KBM-7 (cell line): ENCODE results near the gene GPER1.
"Not testable (repeated sequence)": the region's sequence is repeated elsewhere in the genome, so short reads cannot be mapped to it uniquely, and the experiment has no call there.

Experiments used
- DNase-seq: peaks from one replicate; pipeline ENCODE4 v3.0.0-alpha.2; 2015
- in situ Hi-C: fragments of 300-500 bp; cut with MboI; formaldehyde crosslinking; loops from 2 replicates; pipeline ENCODE4 v1.14.3; 2020; ENCODE audit warnings: low sequenced_read_pairs, low pct_unique_long_range_greater_than_20kb, mixed read lengths

Gene GPER1

GRCh38 chr7:1111156-1111555, 23.2 kb downstream of the GPER1 start:
- in situ Hi-C loops, result no loop called here
- no peak for DNase-seq

DNA sequence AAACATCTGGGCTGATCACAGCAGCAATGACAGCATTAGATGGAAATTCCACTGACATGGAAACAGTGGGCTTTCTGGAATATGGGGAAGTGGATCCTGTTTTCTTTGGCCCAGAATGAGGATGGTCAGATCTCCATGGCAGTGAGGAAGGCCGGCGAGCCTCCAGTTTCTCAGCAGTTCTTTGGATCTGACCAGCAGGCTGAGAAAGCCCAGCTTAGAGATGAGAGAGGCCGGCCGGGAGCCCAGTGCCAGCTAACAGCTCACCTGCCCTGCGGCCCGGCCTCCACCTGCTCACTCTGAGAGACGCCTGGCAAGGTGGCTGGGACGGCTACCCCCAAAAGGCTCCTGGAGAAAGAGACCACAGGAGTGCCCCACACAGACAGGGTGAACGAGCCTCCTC, 24.2 kb downstream of the GPER1 start:
- DNase-seq, result no peak
- in situ Hi-C loops, result no loop called here

GRCh38 chr7:1112625-1113547, 25.0 kb downstream of the GPER1 start:
- in situ Hi-C loops, result no loop called here
- no peak for DNase-seq

GRCh38 chr7:1113548-1113885, 25.6 kb downstream of the GPER1 start:
- DNase-seq, result no peak
- in situ Hi-C loops, result no loop called here

DNA sequence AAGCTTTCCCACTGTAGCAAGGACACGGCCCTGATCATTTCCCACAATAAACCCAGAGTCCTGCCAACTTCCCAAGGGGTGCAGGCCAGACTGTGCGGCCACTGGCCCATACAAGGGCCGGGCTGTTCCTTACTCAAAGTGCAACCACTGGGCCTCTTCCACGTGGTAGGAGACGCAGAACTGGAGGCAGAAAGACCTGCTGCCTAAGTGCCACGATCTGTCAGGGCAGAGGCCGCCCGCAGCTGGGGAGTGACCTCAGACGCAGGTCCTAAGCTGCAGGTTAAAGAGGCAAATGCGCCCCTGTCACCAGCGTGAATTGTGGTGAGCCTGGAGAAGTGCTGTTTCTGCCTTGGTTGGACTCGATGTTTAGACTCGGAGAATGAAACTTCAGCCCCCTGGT, 26.2 kb downstream of the GPER1 start:
- no peak for DNase-seq
- in situ Hi-C loops, result no loop called here

DNA sequence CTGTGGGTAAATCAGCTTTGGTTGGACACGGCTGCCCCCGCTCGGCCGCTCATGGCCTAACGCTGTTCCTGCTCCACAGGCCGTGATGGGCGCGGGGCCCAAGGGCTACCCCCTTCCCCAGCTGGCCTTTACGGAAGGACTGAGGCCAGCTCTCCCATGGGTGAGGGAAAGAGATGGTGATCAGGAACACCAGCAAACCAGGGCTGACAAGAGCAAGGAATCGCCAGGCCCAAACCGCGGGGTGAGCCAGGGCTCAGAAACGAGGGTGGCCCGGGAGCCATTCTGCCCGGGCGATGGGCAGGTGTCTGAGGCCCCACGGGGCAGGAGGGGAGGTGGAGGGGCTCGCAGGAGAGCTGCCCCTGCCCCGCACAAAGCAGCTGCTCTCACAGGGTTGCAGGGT, 26.6 kb downstream of the GPER1 start:
- DNase-seq, result no peak

GRCh38 chr7:1115171-1116045, 27.5 kb downstream of the GPER1 start:
- in situ Hi-C loops, result not testable (repeated sequence)

More for the DNA sequence above, 26.6 kb downstream of the GPER1 start:
- in situ Hi-C loops, result no loop called here

DNA sequence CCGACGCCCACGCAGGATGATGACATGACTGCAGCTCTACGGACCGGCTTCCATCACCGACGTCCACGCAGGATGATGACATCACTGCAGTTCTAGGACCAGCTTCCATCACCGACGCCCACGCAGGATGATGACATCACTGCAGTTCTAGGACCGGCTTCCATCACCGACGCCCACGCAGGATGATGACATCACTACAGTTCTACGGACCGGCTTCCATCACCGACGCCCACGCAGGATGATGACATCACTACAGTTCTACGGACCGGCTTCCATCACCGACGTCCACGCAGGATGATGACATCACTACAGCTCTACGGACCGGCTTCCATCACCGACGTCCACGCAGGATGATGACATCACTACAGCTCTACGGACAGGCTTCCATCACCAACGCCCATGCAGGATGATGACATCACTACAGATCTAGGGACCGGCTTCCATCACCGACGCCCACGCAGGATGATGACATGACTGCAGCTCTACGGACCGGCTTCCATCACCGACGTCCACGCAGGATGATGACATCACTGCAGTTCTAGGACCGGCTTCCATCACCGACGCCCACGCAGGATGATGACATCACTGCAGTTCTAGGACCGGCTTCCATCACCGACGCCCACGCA, 28.6 kb downstream of the GPER1 start:
- in situ Hi-C loops, DNase-seq: not testable (repeated sequence)

More at GRCh38 chr7:1115171-1116045, 27.5 kb downstream of the GPER1 start:
- DNase-seq, result not testable (repeated sequence)

- DNase-seq, result no peak
- in situ Hi-C loops, result no loop called here
Measured at GRCh38 chr7:1117321-1117928, 29.5 kb downstream of the GPER1 start.

- DNase-seq, result no peak
- in situ Hi-C loops, result no loop called here
Measured at GRCh38 chr7:1119201-1119600, 31.3 kb downstream of the GPER1 start.

DNA sequence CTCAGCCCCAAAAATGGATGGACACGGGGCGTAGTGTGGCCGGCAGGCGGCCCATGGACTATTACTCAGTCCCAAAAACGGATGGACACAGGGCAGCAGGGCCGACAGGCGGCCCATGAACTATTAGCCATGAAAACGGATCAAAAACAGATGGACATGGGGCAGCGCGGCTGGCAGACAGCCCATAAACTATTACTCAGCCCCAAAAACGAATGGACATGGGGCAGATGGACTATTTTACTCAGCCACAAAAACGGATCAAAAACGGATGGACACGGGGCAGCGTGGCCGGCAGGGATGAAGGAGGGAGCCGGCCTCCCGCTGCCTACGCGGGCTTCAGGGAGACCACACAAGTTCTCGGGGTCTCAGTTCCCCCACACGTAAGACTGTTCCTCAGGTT, 32.9 kb downstream of the GPER1 start:
- in situ Hi-C loops, result no loop called here
- no peak for DNase-seq

GRCh38 chr7:1121476-1121875, 33.6 kb downstream of the GPER1 start:
- DNase-seq, result no peak
- in situ Hi-C loops, result no loop called here

DNA sequence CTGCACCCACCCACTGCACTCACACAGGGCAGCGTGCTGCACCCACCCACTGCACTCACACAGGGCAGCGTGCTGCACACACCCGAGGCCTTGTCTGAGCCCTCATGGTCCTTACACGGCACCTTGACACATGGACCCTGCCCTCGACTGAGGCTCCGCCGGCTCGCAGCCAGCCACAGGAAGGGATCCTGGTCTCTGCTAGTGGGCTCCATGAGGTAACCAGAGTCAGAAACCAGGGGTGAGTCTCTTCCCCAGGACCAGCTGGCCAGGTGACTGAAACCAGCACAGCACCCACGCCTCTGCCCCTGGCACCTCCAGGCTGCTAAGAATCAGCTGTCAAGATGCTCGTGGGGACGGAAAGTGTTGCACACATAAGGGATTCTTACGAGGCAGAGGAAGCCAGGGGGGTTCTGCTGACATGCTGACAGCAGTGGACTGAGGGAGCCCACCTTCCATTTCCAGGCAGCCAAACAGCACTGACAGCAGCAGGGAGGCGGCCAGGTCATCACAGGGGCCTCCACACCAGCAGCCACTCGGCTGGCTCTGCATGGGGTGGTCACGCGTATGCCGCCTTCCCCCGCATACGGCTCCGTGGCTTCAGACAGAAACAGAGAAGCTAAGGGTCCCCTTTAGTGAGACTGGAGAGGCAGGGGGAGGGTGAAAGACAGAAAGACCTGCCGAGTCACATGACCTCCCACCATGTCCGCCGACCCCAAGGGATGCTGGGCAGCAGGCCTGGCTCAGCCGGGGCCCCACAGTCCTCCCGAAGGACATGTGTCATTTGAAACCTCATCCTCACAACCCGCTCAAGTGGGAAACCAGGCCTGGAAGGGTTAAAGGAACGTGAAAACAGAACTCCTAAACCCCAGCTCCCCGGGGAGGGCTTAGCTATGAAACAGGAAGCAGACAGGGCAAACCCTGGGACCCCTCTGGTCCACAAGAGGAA, 34.2 kb downstream of the GPER1 start:
- in situ Hi-C loops, result no loop called here
- no peak for DNase-seq

GRCh38 chr7:1122832-1123501, 35.1 kb downstream of the GPER1 start:
- in situ Hi-C loops, result no loop called here
- DNase-seq, result no peak

GRCh38 chr7:1123715-1124114, 35.8 kb downstream of the GPER1 start:
- DNase-seq, result no peak

GRCh38 chr7:1124164-1124563, 36.3 kb downstream of the GPER1 start:
- DNase-seq, result no peak
- in situ Hi-C loops, result no loop called here

More at GRCh38 chr7:1123715-1124114, 35.8 kb downstream of the GPER1 start:
- in situ Hi-C loops, result no loop called here

DNA sequence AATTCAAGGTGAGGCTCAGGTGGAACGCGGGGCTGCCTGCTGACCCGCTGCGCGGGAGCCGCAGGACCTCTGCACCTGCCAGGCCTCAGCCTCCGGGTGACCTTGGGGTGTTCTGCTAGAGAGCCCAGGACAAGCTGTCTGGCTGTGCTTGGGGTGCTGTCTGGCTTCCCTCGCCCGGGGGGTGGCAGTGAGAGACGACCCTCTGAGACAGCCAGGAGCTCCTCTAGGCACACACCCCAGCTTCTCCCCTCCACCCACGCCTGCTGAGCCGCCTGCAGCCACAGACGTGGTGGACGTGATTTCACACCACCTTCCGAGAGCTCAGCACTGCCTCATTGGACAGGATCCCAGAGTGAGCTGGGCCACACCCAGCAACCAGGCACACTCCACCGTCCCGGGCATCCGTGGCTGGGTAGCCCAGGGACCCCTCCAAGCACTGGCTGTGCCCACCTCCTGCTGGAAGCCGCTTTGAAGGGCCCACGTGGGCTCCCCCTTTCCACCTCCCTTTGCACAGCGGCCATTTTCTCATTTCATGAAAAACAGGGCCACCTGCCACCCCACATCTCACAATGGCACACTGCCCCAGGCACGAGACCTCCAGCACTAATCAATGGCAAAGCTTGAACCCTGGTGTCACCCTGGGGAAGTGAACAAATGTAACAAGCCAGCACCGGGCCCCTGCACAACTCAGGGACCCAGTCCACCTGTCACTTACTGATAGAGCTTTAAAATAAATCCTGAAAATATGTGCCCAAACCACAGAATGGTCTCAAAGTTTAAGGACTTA, 37.1 kb downstream of the GPER1 start:
- no peak for DNase-seq

More for the DNA sequence above, 37.1 kb downstream of the GPER1 start:
- in situ Hi-C loops, result no loop called here
